ENCODE results near the gene CDH12.

- TF ChIP-seq CTCF (IDR thresholded peaks at IDR 0.05), result no peak
- no peak for TF ChIP-seq POLR2A (IDR thresholded peaks at IDR 0.05)
Observed at GRCh38 chr5:22258139-22258538, 595.0 kb downstream of the CDH12 start.

All from vagina (tissue), 2 donors.